Activated T-cell treated with anti-CD3 and anti-CD28 coated beads for 1 hour (primary cell): ENCODE data around the gene ATXN2.
"Not testable (repeated sequence)": the region's sequence is repeated elsewhere in the genome, so short reads cannot be mapped to it uniquely, and the experiment has no call there.

ENCODE experiments used
- DNase-seq: peaks from one replicate; pipeline ENCODE4 v3.0.0-alpha.2; 2020; ENCODE audit warnings: low read depth

Gene ATXN2, protein sequence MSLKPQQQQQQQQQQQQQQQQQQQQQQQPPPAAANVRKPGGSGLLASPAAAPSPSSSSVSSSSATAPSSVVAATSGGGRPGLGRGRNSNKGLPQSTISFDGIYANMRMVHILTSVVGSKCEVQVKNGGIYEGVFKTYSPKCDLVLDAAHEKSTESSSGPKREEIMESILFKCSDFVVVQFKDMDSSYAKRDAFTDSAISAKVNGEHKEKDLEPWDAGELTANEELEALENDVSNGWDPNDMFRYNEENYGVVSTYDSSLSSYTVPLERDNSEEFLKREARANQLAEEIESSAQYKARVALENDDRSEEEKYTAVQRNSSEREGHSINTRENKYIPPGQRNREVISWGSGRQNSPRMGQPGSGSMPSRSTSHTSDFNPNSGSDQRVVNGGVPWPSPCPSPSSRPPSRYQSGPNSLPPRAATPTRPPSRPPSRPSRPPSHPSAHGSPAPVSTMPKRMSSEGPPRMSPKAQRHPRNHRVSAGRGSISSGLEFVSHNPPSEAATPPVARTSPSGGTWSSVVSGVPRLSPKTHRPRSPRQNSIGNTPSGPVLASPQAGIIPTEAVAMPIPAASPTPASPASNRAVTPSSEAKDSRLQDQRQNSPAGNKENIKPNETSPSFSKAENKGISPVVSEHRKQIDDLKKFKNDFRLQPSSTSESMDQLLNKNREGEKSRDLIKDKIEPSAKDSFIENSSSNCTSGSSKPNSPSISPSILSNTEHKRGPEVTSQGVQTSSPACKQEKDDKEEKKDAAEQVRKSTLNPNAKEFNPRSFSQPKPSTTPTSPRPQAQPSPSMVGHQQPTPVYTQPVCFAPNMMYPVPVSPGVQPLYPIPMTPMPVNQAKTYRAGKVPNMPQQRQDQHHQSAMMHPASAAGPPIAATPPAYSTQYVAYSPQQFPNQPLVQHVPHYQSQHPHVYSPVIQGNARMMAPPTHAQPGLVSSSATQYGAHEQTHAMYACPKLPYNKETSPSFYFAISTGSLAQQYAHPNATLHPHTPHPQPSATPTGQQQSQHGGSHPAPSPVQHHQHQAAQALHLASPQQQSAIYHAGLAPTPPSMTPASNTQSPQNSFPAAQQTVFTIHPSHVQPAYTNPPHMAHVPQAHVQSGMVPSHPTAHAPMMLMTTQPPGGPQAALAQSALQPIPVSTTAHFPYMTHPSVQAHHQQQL

DNA sequence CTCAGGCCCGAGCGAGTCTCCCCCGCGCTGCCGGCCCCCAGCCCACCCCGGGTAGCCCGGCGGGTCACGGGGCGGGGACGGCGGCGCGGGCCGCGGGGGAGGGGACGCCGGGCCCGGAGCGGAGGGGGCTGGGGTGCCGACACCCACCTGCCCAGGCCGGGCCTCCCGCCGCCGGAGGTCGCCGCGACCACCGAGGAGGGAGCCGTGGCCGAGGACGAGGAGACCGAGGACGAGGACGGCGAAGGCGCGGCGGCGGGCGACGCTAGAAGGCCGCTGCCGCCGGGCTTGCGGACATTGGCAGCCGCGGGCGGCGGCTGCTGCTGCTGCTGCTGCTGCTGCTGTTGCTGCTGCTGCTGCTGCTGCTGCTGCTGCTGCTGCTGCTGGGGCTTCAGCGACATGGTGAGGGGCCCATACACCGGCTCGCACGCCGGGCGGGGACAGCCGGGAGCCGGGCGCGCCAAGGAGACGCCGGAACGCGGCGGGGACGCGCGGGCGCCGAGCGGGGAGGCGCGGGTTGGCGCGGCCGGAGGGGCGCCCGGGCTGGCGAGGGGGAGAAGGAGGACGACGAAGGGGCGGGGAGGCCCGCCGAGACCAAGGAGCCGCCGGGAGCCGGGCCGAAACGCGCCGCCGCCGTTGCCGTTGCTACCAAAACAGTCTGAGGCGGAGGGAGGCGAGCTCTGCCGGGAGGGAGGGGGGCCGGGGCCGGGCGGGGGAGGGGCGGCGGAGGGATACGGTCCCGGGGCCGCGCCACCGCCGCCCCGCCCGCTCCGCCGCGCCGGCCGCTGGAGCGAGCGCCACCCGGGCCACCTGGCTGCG lies at the start of gene ATXN2:
Gene ATXN2 (minus strand): TSS at position 679 of the 816 bp plus-strand sequence. CDS start 281 bp downstream, at position 398.
- DNase-seq, result peak; percentile 56

DNA sequence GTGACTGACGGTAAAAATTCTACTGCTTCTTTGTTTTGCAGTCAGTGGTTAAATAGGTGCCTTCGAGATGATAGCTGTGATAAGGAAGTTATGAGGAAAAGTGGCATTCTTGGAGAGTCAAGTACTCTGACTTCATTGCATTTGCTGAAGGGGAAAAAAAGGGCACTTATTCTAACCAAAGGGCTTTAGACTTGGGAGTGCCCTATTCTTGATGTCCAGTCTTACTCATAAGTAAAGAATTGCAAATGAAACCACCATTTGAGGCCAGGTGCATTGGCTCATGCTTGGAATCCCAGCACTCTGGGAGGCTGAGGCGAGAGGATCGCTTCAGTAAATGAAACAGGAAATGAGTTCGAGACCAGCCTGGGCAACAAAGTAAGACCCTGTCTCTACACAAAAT lies 46.3 kb upstream of the ATXN2 start:
- no peak for DNase-seq

DNA sequence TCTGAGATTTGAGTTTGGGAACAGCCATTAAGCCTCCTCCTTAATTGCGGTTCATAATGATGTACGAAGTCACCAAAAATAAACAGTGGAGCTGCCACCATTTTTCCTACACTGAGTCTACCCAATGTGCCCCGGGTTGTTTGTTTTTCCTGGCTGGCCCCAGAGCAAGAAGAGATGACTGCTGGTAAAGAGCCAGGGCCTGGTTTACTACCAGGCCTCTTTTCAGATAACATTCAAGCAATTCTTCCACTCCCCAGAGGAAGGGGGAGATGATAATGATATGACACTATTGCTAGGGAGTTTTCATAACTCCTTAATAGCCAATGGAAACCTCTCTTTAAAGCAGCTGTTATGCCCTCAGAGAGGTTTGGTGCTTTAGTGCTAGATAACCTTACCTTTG lies 44.3 kb upstream of the ATXN2 start:
- no peak for DNase-seq

DNA sequence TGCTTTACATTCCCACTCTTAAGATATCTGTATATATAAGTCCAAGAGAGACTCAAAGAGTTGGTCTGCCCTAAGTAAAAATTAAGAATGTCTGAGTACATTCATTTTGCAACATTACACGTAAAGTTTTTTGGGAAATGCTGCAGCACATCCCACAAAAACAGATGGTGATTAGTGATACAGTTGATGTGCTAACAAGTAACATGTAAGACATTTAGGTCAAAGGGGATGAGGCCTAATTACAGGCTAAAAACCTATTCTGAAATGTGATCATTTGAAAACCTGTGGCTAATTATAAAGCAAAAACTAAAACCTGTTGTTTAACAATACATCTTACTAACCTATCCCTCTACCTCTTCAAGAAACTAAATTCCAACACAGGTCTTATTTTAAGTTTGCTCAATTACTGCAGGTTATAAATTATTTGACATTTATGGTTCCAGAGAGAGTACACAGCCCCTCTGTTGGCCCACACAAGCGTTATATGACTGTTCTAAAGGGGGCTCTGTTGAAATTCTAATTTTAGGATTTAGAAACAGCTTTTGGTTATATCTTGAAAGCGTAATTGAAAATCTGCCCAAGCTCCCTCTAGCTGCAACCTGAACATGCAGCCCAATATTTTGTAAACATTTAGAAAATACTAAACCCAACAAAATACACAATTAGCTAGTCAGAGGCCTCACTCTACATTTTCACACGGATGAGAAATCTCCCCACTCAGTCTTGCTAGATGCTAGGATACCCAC lies 43.7 kb upstream of the ATXN2 start:
- no peak for DNase-seq

DNA sequence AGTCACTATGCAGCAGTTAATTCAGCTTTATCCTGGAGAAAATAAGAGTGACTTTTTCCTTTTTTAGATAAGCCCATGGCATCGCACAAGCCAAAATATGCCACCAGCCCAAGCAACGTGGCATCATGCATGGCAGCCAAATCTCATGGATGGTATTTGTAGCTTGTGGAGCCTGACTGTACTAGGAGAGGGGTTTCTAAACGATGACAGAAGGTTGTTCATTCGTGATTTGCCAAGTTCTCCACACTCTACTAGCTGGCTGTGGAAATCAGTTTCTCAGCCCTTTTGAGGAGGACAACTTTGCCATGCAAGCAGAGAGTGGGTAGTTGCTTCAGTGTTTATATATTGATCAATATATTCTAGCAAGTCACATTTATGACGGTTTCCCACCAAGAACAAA lies 41.4 kb upstream of the ATXN2 start:
- no peak for DNase-seq

DNA sequence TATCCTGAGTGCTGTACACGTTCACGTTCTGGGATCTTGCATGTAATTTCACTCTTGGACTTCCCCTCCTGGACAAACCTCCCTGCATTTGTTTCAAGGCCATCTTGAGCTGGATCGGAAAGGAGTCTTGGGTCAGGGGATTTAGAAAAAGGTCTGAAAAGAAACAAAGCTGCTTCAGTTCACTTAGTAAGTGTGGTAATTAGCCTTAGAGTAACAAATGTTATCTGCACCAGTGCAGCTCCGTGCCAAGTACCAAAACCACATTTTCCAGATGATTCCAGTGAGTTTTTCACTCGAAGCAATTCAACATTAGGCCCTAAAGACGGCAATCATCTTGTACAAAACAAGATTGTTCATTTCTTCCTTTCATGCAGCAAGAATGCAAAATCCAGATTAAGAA lies 39.4 kb upstream of the ATXN2 start:
- no peak for DNase-seq

DNA sequence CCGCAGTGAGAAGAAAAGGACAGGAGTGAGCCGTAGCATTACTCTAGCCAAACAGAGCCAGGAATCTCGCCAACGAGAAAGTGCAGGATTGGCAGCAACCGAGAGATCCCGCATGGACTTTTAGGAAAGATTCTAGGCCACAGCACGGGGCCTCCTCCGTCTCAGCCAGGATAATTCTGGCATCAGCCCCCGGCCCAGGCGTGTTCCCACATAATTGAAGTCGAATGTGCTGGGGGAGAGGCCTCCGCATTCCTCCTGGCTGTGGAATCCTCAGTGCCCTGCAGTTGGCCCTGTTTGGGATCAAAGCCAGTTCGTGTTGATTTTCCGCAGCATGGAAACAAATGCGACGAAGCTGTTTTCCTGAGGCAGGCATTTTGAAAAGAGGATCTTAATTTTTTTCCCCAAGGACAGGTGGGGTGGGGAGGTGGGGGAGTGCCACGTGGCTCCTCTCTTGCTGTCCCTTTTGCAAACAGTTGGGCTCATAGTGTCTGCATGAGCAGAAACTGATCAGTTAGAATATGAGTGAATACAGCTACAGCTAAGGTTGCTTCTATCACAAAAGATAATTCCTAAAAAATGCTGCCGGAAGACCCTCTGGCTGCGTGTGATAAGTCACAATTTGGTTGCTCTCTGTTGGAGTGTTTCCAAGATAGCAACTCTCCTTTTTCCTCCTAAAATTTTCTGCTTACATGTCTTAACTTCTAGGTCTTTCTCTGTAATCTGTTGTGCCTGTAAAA lies 37.3 kb upstream of the ATXN2 start:
- DNase-seq, result no peak

DNA sequence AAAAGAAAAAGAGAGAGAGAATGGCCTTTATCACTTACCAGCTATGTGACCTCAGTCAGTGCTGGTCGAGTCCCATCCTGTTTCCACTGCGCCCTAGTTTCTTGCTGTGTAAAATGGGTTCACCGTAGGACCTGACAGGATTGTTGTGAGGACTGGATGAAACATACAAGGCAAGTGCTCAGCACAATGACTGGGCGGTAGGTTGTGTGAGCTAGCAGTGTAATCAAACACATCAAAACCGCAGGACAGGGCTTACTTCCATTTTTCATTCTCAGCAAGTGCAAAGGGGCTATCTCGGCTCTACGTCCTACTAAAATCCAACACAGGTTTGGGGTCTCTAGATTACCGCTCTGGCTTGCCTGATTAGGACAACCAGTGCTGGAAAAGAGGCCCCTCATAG lies 36.4 kb upstream of the ATXN2 start:
- no peak for DNase-seq

DNA sequence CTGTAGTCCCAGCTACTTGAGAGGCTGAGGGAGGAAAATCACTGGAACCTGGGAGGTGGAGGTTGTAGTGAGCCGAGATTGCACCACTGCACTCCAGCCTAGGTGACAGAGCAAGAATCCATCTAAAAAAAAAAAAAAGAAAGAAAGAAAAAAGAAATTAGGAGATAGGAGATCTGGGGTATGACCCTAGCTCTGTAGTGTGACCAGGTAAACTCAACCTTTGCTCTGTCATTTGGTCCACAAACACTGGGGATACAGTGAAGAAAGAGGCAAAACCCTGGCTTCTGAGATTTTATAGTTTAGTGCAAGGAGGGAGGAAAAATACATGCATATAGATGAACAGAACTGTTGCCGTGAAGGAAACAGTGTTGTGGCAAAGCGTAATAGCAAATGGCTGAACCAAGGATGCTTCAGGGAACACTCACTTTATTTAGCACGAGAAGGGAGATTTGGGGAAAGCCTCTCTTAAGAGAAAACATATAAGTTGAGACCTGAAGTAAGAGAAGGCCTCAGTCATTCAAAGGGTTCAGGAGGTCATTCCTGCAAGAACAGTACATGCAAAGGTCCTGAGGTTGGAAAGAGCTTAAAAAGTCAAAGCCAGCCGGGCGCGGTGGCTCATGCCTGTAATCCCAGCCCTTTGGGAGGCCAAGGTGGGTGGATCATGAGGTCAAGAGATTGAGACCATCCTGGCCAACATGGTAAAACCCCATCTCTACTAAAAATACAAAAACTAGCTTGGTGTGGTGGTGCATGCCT lies 29.6 kb upstream of the ATXN2 start:
- no peak for DNase-seq

DNA sequence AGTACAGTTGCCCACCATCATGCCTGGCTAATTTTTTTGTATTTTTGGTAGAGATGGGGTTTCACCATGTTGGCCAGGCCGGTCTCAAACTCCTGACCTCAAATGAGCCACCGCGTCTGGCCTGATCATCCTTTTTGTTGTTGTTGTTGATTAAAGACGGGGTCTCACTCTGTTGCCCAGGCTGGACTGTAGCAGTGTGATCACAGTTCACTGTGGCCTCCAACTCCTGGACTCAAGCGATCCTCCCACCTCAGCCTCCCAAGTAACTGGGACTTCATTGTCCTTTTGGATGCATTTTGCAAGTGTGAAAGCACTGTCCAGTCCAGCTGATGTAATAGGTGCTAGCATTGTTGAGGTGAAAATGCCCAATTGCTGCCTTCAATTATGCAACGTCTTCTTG lies 27.1 kb upstream of the ATXN2 start:
- no peak for DNase-seq

DNA sequence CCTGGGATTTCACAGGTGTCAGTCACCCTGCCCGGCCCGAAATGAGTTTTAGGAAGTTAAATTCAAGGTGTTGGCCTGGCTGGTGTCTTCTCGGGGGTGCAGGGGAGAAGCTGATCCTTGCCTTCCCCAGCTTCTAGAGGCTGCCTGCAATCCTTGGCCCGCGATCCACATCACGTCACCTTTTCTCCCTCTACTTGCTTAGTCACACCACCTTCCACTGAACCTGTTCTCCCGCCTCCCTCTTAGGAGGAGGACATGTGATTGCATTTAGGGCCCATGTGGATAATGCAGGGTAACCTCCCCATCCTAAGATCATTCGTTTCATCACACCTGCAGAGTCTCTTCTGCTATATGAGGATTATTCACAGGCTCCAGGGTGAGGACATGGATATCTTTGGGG lies 25.4 kb upstream of the ATXN2 start:
- no peak for DNase-seq

DNA sequence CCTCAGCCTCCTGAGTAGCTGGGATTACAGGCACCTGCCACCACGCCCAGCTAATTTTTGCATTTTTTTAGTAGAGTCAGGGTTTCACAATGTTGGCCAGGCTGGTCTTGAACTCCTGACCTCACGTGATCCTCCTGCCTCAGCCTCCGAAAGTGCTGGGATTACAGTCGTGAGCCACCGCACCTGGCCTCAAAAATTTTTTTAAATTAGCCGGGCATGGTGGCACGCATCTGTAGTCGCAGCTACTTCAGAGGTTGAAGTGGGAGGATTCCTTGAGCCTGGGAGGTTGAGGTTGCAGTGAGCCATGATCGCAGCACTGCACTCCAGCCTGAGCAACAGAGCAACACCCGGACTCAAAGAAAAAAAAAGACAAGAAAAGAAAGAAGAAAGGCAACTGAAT lies 18.7 kb upstream of the ATXN2 start:
- DNase-seq, result not testable (repeated sequence)

DNA sequence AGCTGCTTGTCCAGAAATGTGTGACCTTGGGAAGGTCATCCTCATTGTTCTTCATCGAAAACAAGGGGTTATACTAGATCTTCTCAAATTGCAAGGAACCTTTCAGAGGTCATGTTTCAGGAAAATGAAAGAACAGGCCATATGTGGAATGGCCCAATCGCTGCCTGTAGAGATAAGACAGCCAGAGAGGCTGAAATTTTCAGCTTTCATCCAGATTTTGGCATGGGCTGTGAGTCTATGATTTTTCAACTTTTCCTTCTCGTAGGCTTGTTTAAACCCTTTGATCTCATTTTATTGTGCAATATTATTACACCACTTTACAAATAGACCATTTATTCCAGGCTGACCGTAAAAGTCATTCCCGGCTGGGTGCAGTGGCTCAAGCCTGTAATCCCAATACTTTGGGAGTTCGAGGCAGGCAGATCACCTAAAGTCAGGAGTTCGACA lies 17.1 kb upstream of the ATXN2 start:
- DNase-seq, result no peak

DNA sequence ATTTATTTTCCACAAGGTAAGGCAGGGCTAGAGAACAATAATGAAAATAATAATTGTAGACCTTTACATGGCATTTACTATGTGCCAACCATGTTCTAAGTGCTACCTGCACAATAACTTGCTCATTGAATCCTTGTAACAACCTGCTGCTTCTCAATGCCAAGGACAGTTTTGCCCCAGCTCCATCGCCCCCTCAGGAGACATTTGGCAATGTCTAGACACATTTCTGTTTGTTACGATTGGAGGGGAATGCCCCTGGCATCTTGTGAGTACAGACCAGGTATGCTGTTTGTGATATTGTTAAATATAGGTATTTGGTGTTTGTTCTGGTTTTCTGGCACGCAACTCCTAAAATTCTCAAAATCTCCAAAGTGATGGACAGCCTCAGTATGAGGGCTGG lies 8.1 kb upstream of the ATXN2 start:
- no peak for DNase-seq

DNA sequence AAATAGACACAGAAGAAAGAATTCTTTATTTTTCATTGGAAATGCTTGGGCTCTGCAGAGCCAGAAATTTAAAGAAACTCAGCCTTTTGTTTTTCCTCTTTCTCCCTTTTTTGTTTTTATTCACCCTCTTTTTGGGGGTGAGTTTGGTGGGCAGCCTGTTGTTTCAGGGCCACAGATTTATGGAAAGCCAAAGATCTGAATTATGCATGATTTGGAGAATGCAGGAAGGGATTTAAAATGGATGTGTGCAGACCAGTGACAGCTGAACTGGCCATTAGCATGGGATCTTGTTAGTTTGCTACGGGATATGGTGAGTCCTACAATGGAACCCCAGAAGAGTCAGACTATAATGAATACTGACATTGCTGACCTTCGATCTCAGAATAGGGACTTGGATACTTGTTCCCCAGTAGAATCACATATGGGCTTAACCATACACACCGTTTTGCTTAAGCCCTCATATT lies 7.7 kb upstream of the ATXN2 start:
- DNase-seq, result no peak

DNA sequence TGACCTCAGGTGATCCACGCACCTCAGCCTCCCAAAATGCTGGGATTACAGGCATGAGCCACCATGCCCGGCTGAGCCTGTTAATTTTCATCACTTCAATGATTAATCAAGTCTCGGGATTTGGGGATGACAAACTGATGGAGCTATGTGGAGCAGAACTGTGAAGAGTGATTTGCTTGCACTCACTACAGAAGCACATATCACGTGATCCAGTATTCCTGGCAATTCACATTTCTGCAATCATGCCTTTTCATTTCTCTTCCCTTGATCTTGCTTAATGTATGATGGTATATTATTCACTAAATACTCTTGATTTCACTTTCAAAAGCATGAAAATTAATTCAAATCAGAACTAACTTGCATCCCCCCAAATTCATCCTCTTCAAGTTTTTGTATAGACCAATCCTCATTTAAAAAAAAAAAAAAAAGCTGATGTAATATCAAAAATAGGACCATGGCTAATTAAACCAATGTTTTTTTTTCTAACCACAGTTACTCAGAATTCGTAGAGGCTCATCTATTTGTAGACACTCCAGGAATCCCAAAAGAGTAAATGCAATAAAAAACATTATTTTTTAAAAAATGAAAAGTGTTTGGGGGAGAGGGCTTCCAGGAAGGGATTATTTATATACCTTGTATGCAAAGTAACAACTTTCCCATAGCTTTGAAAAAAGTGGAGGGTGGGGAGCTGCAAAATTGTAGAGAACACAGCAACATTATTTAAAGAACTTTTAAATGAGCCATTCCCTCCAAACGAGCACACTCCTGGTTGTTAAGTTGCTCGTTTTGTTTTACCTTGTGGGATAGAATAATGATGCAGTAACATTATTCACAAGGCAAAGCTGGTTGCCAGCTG lies 7.0 kb upstream of the ATXN2 start:
- DNase-seq, result no peak

DNA sequence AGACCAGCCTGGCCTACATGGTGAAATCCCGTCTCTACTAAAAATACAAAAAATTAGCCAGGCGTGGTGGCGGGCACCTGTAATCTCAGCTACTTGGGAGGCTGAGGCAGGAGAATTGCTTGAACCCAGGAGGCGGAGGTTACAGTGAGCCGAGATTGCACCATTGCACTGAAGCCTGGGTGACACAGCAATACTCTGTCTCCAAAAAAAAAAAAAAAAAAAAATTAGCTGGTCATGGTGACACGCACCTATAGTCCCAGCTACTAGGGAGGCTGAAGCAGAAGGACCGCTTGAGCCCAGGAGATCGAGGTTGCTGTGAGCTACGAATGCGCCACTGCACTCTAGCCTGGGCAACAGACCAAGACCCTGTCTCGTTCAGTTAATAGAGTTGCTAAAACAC lies 3.7 kb upstream of the ATXN2 start:
- not testable (repeated sequence) for DNase-seq

DNA sequence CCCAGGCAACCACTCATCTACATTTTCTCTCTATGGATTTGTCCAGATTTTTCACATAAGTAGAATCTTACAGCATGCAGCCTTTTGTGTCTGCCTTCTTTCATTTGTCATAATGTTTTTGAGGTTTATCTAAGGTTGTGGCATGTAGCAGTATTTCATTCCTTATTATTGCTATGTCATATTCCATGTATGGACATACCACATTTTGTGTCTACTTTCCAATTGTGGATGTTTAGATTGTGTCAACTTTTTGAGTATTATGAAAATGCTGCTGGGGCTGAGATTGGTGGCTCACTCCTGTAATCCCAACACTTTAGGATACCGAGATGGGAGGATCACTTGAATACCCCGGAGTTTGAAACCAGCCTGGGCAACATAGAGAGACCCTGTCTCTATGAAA lies 3.2 kb upstream of the ATXN2 start:
- no peak for DNase-seq
